ENCODE results near the gene MAPK14.

DNA sequence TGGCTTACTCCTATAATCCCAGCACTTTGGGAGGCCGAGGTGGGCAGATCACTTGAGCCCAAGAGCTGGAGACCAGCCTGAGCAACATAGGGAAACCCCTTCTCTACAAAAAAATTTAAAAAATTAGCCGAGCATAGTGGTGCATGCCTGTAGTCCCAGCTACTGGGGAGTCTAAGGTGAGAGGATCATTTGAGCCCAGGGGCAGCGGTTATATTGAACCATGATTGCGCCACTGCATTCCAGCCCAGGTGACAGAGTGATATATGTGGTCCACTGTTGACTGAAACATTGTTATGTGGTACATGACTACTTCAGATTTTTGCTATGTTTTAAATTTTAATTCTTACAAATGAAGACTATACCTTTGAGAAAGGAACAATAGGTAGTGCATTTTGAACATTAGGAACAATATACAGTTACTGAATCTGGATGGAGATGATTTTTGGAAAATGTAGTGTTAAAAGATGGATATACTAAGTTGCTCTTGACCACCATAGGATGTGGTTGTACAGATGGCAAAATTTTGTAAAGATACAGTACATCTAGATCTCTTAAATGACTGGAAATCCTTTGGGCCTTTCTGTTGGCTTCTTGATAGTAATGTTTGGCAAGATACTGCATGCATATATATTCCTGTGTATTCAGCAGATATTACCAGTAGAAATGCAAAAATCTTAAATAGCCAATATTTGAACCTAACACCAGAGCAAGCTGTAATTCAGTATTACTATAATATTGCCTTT is 35.9 kb downstream of the MAPK14 start:
- TF ChIP-seq EZH2 (IDR thresholded peaks at IDR 0.05; ENCODE audit: insufficient read depth, poor library complexity, severe bottlenecking) = no peak
- TF ChIP-seq EZH2phosphoT487 (IDR thresholded peaks at IDR 0.05; ENCODE audit: insufficient read depth, low read depth) = no peak

All from GM23248 (cell line).